H1 (cell line): ENCODE measurements around the gene HOXB7. TPM values are rescaled to one million over a fixed set of nuclear protein-coding genes. Genes with fewer than 3 reads are reported as not detected.
A peak's percentile ranks its signal among the peaks of the same experiment; 100 is the strongest.

Experiments
- CEBPB ChIP-seq: IDR thresholded peaks from 2 replicates; pipeline ENCODE4 v1.6.1; 2012; ENCODE audit warnings: low read depth, low read length
- CTBP2 ChIP-seq: IDR thresholded peaks from 2 replicates; pipeline ENCODE4 v1.7.0; 2011; ENCODE audit warnings: borderline replicate concordance, mild to moderate bottlenecking, moderate library complexity, mixed read lengths, low read length; ENCODE audit not compliant: insufficient read depth, insufficient read length
- GABPA ChIP-seq: IDR thresholded peaks from 2 replicates; pipeline ENCODE4 v1.6.1; 2011; ENCODE audit warnings: mild to moderate bottlenecking, low read length, moderate library complexity, borderline replicate concordance; ENCODE audit not compliant: insufficient read depth
- HDAC6 ChIP-seq: IDR thresholded peaks from one replicate; pipeline ENCODE4 v1.7.1; 2012; ENCODE audit warnings: low read depth, mild to moderate bottlenecking, inconsistent platforms, low read length, moderate library complexity
- KDM4A ChIP-seq: IDR thresholded peaks from one replicate; pipeline ENCODE4 v1.7.1; 2012; ENCODE audit warnings: low read depth, mild to moderate bottlenecking, moderate library complexity, low read length, inconsistent platforms; ENCODE audit not compliant: severe bottlenecking
- KDM5A ChIP-seq: fragments of 200-600 bp; IDR thresholded peaks from 2 replicates; pipeline ENCODE4 v1.7.1; 2012; ENCODE audit warnings: mild to moderate bottlenecking, low read length, inconsistent platforms, mixed read lengths
- POLR2AphosphoS5 ChIP-seq: IDR thresholded peaks from 2 replicates; pipeline ENCODE4 v1.6.1; 2011; ENCODE audit warnings: low read depth, low read length
- RBBP5 ChIP-seq: IDR thresholded peaks from 2 replicates; pipeline ENCODE4 v1.7.1; 2012; ENCODE audit warnings: low read depth, mild to moderate bottlenecking, inconsistent platforms, low read length, moderate library complexity, borderline replicate concordance
- RNF2 ChIP-seq: fragments of 200-900, 300-1000 bp; sonication (generic); IDR thresholded peaks from 2 replicates; pipeline ENCODE4 v1.7.1; 2016; ENCODE audit warnings: borderline replicate concordance, low read depth, mild to moderate bottlenecking, antibody characterized with exemption, low read length; ENCODE audit not compliant: poor library complexity, severe bottlenecking; ENCODE audit errors: missing control alignments
- TAF7 ChIP-seq: optimal IDR thresholded peaks from 2 replicates; pipeline ENCODE3; 2011; ENCODE audit warnings: low read depth, mild to moderate bottlenecking, inconsistent platforms, low read length, moderate library complexity, borderline replicate concordance
- YY1 ChIP-seq: IDR thresholded peaks from 2 replicates; pipeline ENCODE4 v1.6.1; 2011; ENCODE audit warnings: low read depth, mild to moderate bottlenecking, low read length
- polyA plus RNA-seq, 7 experiments: library from polyadenylated mRNA; depleted of rRNA in 3 of 7; stranded (reverse) in 5 of 7; unstranded in 2 of 7; fragments of >200 nt in 5 of 7; fragments of 200-250 nt in 2 of 7; gene quantifications; 1 replicate in 5 of 7; 2 replicates in 1 of 7; 4 replicates in 1 of 7; pipeline versions ENCODE4 v1.2.1 to v1.2.3, GENCODE V29; 2011 to 2013; ENCODE audit warnings: missing spikeins in 2 of 7, mixed read lengths in 2 of 7
- total RNA-seq: library from RNA; stranded (reverse); fragmentation: NEBNext Ultra II Directional; extraction: Animal tissue kit (Norgen Biotek cat#: 25700); gene quantifications from 2 replicates; pipeline ENCODE4 v1.2.1, GENCODE V29; 2021
- TF ChIP-seq, protein P1 (sequence below): IDR thresholded peaks from 2 replicates; pipeline ENCODE4 v1.6.1; 2012; ENCODE audit warnings: low read length, inconsistent platforms
- TF ChIP-seq, protein P2 (sequence below): IDR thresholded peaks from 2 replicates; pipeline ENCODE4 v1.6.1; 2012; ENCODE audit warnings: inconsistent platforms

The HOXB7 gene
- total and polyA plus RNA-seq, 2 of the 8 experiments (the other 6 are each of a cell fraction or from before 2014, with no cell fraction given) = not detected

- TF ChIP-seq, protein P1, sequence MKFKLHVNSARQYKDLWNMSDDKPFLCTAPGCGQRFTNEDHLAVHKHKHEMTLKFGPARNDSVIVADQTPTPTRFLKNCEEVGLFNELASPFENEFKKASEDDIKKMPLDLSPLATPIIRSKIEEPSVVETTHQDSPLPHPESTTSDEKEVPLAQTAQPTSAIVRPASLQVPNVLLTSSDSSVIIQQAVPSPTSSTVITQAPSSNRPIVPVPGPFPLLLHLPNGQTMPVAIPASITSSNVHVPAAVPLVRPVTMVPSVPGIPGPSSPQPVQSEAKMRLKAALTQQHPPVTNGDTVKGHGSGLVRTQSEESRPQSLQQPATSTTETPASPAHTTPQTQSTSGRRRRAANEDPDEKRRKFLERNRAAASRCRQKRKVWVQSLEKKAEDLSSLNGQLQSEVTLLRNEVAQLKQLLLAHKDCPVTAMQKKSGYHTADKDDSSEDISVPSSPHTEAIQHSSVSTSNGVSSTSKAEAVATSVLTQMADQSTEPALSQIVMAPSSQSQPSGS = no peak
- TF ChIP-seq KDM5A (no peak), TAF7 (no peak), KDM4A (no peak), YY1 (0 out of 2 replicates have a peak, but pooled peaks have one; percentile 7), RNF2 (peak; percentile 96), GABPA (no peak), POLR2AphosphoS5 (no peak), HDAC6 (no peak), RBBP5 (no peak), CEBPB (no peak), CTBP2 (peak; percentile 92)
- TF ChIP-seq, protein P2, sequence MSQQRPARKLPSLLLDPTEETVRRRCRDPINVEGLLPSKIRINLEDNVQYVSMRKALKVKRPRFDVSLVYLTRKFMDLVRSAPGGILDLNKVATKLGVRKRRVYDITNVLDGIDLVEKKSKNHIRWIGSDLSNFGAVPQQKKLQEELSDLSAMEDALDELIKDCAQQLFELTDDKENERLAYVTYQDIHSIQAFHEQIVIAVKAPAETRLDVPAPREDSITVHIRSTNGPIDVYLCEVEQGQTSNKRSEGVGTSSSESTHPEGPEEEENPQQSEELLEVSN = no peak
These were observed 39.6 kb downstream of the HOXB7 start (continued) for GRCh38 chr17:48571024-48571818.
